Ectodermal cell (in vitro differentiated cells): ENCODE results near the gene BCKDHB.
"Not testable (repeated sequence)": the region's sequence is repeated elsewhere in the genome, so short reads cannot be mapped to it uniquely, and the experiment has no call there.

ENCODE experiments used
- H3K27ac ChIP-seq: 2 replicates; pipeline ENCODE4 v1.7.0; 2013; ENCODE audit warnings: mild to moderate bottlenecking, low read depth, low read length; ENCODE audit not compliant: insufficient read depth, poor library complexity, severe bottlenecking
- H3K27me3 ChIP-seq: 2 replicates; pipeline ENCODE4 v1.7.0; 2013; ENCODE audit warnings: mild to moderate bottlenecking, low read length; ENCODE audit not compliant: insufficient read depth, control insufficient read depth, poor library complexity, severe bottlenecking
- H3K36me3 ChIP-seq: one replicate; pipeline ENCODE4 v1.7.0; 2013; ENCODE audit warnings: low read length; ENCODE audit not compliant: control insufficient read depth, insufficient read depth
- H3K4me1 ChIP-seq: one replicate; pipeline ENCODE4 v1.7.0; 2013; ENCODE audit warnings: low read length; ENCODE audit not compliant: control insufficient read depth, insufficient read depth
- H3K4me3 ChIP-seq: 2 replicates; pipeline ENCODE4 v1.7.0; 2013; ENCODE audit warnings: low read depth, low read length, control low read depth; ENCODE audit not compliant: insufficient read depth
- H3K9me3 ChIP-seq: 2 replicates; pipeline ENCODE4 v1.7.0; 2013; ENCODE audit warnings: mild to moderate bottlenecking, low read length, moderate library complexity; ENCODE audit not compliant: control insufficient read depth
- WGBS, 2 experiments: methylation state at CpG; one replicate each; pipeline ENCODE4 v1.1.7; 2013; ENCODE audit warnings: missing lambda C conversion rate in 2 of 2; 5-methylcytosine and 5-hydroxymethylcytosine counted together

The BCKDHB gene

DNA sequence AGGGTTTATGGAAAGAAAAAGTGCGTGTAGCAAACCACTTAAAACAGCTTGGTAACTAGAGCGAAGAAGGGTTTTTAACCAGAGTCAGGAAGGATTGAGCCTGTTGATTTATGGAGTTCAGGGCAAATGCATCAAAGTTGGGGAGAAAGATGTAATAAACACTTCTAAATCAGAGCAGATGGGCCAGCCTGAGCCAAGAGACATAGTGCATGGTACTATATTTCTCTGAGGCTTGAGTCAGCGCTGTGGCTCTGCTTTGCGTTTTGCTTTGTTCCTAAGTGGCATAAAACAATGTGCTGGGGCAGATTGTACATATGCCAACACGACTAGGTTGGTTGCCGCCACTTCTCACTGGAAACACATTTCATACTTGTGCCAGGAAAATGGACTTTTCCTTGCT lies 111.3 kb downstream of the BCKDHB start:
- H3K27me3 ChIP-seq, result no peaks in the 10 kb centered on the region
- no peak overlapping the region for H3K4me3 ChIP-seq
- H3K9me3 ChIP-seq, result no peaks in the 10 kb centered on the region
- WGBS, 2 experiments, result 94 to 97% methylated on average over 6 of the region's 6 CpGs
- H3K4me1 ChIP-seq, result no peaks in the 10 kb centered on the region
- H3K27ac ChIP-seq, result no peak overlapping the region
- no peaks in the 10 kb centered on the region for H3K36me3 ChIP-seq

- no peak overlapping the region for H3K4me3 ChIP-seq
- WGBS, 2 experiments, result 90 to 93% methylated on average over 3 of the region's 3 CpGs
Measured at GRCh38 chr6:80223743-80224212, 117.3 kb downstream of the BCKDHB start.

GRCh38 chr6:80226151-80226550 lies 119.7 kb downstream of the BCKDHB start:
- no peaks in the 10 kb centered on the region for H3K9me3 ChIP-seq
- H3K27me3 ChIP-seq, result no peaks in the 10 kb centered on the region
- H3K36me3 ChIP-seq, result peaks cover 6% of the 10 kb centered on the region
- H3K4me1 ChIP-seq, result no peaks in the 10 kb centered on the region
- H3K4me3 ChIP-seq, result no peak overlapping the region
- no peak overlapping the region for H3K27ac ChIP-seq
- WGBS, 2 experiments, result 94 to 97% methylated on average over 3 of the region's 3 CpGs

More at GRCh38 chr6:80223743-80224212, 117.3 kb downstream of the BCKDHB start:
- peaks cover under 1% of the 10 kb centered on the region for H3K36me3 ChIP-seq
- no peaks in the 10 kb centered on the region for H3K4me1 ChIP-seq
- no peaks in the 10 kb centered on the region for H3K9me3 ChIP-seq
- no peak overlapping the region for H3K27ac ChIP-seq
- H3K27me3 ChIP-seq, result no peaks in the 10 kb centered on the region

DNA sequence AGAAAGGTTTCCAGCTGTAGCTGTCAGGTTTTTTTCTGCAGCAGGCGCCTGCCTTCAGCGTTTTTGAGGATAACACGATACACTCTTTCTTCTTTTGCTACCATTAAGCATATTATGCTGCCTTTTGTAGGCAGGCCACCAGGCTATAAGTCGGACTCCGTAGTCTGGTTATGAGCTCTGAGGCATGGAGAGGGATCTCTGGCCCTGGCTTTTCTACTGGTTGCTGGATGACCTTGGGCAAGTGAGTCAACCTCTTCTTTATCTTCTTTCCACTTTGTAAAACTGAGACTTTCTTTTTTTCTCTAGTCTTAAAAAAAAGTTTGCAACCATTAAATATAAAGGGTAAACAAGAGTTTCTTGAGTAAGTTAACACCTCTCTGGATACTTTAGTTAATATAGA lies 120.2 kb downstream of the BCKDHB start:
- Histone ChIP-seq H3K9me3 (no peaks in the 10 kb centered on the region), H3K4me3 (no peak overlapping the region), H3K36me3 (peaks cover 6% of the 10 kb centered on the region), H3K27me3 (no peaks in the 10 kb centered on the region), H3K27ac (no peak overlapping the region), H3K4me1 (no peaks in the 10 kb centered on the region)
- WGBS, 2 experiments, result 89 to 92% methylated on average over 5 of the region's 5 CpGs

DNA sequence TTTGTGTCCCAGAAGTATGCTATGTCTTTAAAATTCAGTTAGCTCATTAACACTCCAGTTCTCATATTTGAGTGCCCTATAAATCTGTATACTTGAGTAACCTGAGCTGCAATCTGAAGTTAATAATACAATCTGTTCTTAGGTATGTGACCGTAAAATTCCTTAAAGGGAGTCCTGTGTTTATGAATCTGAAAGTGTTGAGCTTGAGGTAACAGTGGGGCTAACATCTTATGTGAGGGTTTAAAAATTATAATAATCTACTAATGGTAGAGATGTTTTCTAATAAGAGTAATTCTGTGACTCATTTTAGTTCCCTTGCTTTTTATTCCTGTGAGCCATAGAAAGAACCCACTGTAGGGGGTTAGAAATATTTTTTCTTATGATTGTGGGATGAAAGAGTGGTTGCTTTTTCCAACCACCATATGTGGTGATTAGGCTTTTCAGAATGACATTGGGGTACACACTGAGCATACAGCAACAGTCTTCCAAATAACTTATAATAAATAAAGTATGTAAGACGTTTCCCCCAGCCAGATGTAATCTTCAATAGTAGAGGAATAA lies 121.2 kb downstream of the BCKDHB start:
- no peaks in the 10 kb centered on the region for H3K27me3 ChIP-seq
- H3K36me3 ChIP-seq, result peaks cover 6% of the 10 kb centered on the region
- H3K9me3 ChIP-seq, result no peaks in the 10 kb centered on the region
- H3K4me3 ChIP-seq, result no peak overlapping the region
- H3K4me1 ChIP-seq, result no peaks in the 10 kb centered on the region
- 97 to 100% methylated on average over 1 to 2 of the region's 2 CpGs for WGBS, 2 experiments
- H3K27ac ChIP-seq, result no peak overlapping the region

GRCh38 chr6:80233262-80233661 lies 126.8 kb downstream of the BCKDHB start:
- peaks cover 6% of the 10 kb centered on the region for H3K36me3 ChIP-seq
- 83 to 95% methylated on average over 1 of the region's 1 CpG for WGBS, 2 experiments
- H3K4me3 ChIP-seq, result no peak overlapping the region
- no peaks in the 10 kb centered on the region for H3K9me3 ChIP-seq
- no peaks in the 10 kb centered on the region for H3K4me1 ChIP-seq
- no peak overlapping the region for H3K27ac ChIP-seq
- no peaks in the 10 kb centered on the region for H3K27me3 ChIP-seq

DNA sequence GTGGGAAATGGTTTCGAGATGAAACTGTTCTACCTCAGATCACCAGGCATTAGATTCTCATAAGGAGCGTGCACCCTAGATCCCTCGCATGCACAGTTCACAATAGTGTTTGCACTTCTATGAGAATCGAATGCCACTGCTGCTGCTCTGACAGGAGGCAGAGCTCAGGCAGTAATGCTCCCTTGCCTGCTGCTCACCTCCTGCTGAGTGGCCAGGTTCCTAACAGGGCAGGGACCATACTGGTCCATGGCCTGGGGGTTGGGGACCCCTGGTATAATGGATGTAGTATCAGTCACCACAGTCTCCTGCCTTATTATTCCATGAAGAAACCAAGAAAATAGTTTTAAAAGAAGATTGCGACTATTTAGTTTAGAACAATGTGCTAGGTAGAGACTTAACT lies 127.5 kb downstream of the BCKDHB start:
- Histone ChIP-seq H3K4me3 (no peak overlapping the region), H3K36me3 (peaks cover 4% of the 10 kb centered on the region), H3K27me3 (no peaks in the 10 kb centered on the region), H3K9me3 (no peaks in the 10 kb centered on the region), H3K4me1 (no peaks in the 10 kb centered on the region), H3K27ac (no peak overlapping the region)
- 84 to 87% methylated on average over 4 to 5 of the region's 5 CpGs for WGBS, 2 experiments

DNA sequence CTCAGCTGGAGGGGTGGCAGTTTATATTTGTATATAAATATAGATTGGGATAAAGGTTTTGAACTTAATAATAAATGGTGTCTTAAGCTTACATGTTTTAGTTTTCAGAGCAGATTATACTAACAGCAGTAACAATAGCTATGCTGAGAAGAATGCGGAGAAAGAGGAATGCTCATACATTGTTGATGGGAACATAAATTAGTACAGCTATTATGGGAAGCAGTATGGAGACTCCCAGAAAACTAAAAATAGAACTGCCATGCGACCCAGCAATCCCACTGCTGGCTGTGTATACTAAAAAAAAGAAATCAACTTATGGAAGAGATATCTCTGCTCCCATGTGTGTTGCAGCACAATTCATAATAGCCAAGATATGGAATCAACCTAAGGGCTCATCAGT lies 127.9 kb downstream of the BCKDHB start:
- no peaks in the 10 kb centered on the region for H3K9me3 ChIP-seq
- no peak overlapping the region for H3K27ac ChIP-seq
- no peak overlapping the region for H3K4me3 ChIP-seq
- 96 to 100% methylated on average over 2 of the region's 2 CpGs for WGBS, 2 experiments
- no peaks in the 10 kb centered on the region for H3K27me3 ChIP-seq
- no peaks in the 10 kb centered on the region for H3K36me3 ChIP-seq
- no peaks in the 10 kb centered on the region for H3K4me1 ChIP-seq

GRCh38 chr6:80234908-80235307 lies 128.4 kb downstream of the BCKDHB start:
- no peaks in the 10 kb centered on the region for H3K27me3 ChIP-seq
- 91 to 97% methylated on average over 1 of the region's 1 CpG for WGBS, 2 experiments
- H3K27ac ChIP-seq, result no peak overlapping the region
- no peaks in the 10 kb centered on the region for H3K36me3 ChIP-seq
- H3K9me3 ChIP-seq, result no peaks in the 10 kb centered on the region
- no peaks in the 10 kb centered on the region for H3K4me1 ChIP-seq
- H3K4me3 ChIP-seq, result no peak overlapping the region

GRCh38 chr6:80235647-80236046 lies 129.2 kb downstream of the BCKDHB start:
- whole genome bisulfite sequencing, 2 experiments, result 94 to 96% methylated on average over 1 of the region's 1 CpG
- no peaks in the 10 kb centered on the region for H3K4me1 ChIP-seq
- no peaks in the 10 kb centered on the region for H3K27me3 ChIP-seq
- H3K27ac ChIP-seq, result no peak overlapping the region
- no peak overlapping the region for H3K4me3 ChIP-seq
- H3K9me3 ChIP-seq, result no peaks in the 10 kb centered on the region
- H3K36me3 ChIP-seq, result no peaks in the 10 kb centered on the region

DNA sequence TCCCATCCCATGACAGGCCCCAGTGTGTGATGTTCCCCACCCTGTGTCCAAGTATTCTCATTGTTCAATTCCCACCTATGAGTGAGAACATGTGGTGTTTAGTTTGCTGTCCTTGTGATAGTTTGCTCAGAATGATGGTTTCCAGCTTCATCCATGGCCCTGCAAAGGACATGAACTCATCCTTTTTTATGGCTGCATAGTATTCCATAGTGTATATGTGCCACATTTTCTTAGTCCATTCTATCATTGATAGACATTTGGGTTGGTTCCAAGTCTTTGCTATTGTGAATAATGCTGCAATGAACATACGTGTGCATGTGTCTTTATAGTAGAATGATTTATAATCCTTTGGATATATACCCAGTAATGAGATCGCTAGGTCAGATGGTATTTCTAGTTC lies 132.3 kb downstream of the BCKDHB start:
- not testable (repeated sequence) for H3K4me3 ChIP-seq, H3K27ac ChIP-seq, H3K4me1 ChIP-seq, H3K36me3 ChIP-seq, H3K9me3 ChIP-seq, H3K27me3 ChIP-seq
- 87 to 88% methylated on average over 1 to 2 of the region's 2 CpGs for WGBS, 2 experiments
